H54 (cell line): ENCODE data around the gene BMAL1.

Source experiments
- DNase-seq: peaks from one replicate; pipeline ENCODE4 v3.0.0; 2011; ENCODE audit warnings: low spot score, mixed read lengths; ENCODE audit not compliant: insufficient read length
- FAIRE-seq: peaks from 3 replicates; lab custom pipeline; 2011; peaks lifted over from hg19 to GRCh38; lab: Jason Lieb, UNC
- POLR2A ChIP-seq: IDR thresholded peaks from 2 replicates; pipeline ENCODE4 v1.6.1; 2011; ENCODE audit warnings: low read depth, mild to moderate bottlenecking, low read length

The BMAL1 gene

DNA sequence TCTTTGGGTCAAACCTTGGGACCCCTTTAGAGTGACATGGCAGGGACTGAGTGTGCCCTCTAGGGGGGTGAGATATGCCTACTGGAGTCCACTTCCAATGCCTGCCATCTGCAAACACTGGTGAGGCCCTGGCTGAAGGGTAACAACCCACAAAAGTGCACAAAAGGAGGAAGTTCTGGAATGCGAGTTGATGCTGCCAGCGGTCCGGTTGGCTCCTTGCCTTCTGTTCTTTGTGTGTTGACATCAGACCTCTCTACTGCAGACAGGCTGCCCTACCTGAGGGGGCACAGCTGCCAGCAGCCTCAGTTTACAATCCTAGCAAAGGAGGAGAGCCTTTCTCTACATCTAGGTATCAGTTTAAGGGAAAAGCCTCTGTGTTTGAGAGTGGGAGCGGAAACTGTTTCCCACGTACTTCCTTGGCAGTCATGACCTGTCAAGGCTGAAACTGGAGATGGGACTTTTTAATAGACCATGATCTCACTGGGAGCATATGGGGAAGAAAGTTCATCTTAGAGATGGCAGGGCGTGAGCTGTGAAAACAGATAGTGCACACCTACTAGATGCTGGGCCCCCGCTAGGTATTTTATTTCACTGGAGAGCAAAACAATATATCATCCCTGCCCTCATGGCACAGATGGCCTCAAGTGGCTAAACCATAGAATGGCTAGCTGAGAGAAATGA lies 27.2 kb downstream of the BMAL1 start:
- no peak for TF ChIP-seq POLR2A
- FAIRE-seq (no peak), DNase-seq (no peak)

- FAIRE-seq (no peak), DNase-seq (no peak)
- no peak for TF ChIP-seq POLR2A
Measured at GRCh38 chr11:13308704-13309103, 31.1 kb downstream of the BMAL1 start.

- DNase-seq (no peak), FAIRE-seq (no peak)
- no peak for TF ChIP-seq POLR2A
Measured at GRCh38 chr11:13309156-13309555, 31.6 kb downstream of the BMAL1 start.

GRCh38 chr11:13310443-13310842 lies 32.9 kb downstream of the BMAL1 start:
- FAIRE-seq (no peak), DNase-seq (no peak)
- TF ChIP-seq POLR2A, result no peak

- no peak for TF ChIP-seq POLR2A
- DNase-seq (no peak), FAIRE-seq (no peak)
Measured at GRCh38 chr11:13311570-13311969, 34.0 kb downstream of the BMAL1 start.

GRCh38 chr11:13313005-13313819 lies 35.6 kb downstream of the BMAL1 start:
- DNase-seq, result no peak
- no peak for TF ChIP-seq POLR2A
- no peak for FAIRE-seq

GRCh38 chr11:13314676-13315394 lies 37.2 kb downstream of the BMAL1 start:
- TF ChIP-seq POLR2A, result no peak
- DNase-seq (no peak), FAIRE-seq (no peak)

DNA sequence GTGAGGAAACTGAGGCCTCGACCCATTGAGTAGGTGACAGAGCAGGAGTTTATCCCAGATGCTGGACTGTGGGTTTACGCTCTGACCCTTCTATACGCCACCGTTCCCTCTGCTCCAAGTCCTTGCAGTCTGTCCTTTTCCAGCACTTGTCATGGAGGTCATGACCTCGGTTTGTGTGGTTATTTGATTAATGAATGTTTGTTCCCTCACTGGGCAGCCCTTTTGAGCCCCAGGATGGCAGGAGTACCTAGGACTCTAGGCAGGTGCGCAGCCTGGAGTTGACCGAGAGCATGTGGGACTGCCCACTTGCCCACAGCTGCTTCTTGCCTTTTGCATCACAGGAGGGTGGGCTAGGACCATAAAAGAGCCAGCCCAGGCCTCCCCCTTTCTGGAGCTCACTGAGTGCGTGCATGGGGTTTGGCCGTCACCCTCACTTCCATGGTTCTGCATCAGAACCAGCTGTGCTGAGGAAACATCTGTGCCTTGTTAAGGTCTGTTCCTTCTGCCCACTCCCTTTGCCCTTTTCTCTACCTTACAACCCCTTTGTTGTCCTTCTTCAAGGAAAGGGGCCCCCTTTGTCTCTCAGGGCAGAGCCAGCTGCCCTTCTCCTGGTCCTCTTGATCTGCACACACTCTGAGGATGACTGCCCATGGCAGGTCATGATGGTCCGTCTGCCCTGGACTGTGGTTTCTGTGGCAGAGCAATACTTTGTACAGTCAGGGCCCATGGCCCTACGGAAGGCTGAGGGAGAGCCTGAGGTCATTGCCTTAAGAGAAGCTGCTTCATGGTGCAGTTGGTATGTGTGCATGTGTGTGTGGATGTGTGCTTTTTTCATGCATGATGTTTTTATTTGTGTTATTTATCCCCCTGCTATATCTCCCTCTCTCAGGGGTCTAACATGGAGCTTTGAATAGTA lies 38.2 kb downstream of the BMAL1 start:
- TF ChIP-seq POLR2A, result no peak
- FAIRE-seq (no peak), DNase-seq (no peak)

GRCh38 chr11:13316528-13316961 lies 39.0 kb downstream of the BMAL1 start:
- DNase-seq (peak; percentile 70), FAIRE-seq (no peak)
- TF ChIP-seq POLR2A, result no peak

DNA sequence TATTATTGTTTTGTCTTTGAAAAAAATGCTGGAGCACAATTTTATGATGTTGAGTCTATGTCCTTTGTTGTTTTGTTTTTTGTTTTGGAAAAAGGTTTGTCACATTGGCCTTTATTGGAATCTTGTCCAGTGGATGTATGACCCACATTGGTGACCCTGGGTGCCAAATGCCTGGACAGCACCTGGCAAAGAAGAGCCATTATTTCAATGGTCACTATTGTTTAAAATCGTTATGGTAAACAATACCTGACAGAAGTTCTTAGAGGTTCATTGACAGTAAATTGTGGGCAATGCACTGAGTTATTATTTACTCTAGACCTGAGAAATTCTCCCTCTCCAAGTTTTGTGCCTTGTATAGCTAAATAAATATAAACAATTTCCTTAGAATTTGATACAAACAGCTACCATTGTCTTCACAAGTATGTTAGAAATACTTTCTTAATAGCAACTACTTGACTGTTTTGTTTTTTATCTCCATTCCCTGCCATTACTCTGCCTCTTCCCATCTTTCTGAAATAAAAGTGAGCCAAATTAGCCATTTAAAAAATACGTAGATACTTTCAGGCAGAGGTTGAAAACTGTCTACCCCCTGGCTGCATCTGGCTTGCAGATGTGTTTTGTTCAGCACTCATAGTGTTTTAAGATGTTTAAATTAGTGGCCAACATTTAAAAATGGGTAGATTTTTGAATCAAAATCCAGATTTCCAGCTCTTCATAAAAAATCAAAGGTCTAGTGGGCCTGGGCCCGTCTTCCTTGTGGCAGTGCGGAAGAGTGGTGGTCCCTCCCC lies 39.9 kb downstream of the BMAL1 start:
- TF ChIP-seq POLR2A, result no peak
- FAIRE-seq (no peak), DNase-seq (no peak)

DNA sequence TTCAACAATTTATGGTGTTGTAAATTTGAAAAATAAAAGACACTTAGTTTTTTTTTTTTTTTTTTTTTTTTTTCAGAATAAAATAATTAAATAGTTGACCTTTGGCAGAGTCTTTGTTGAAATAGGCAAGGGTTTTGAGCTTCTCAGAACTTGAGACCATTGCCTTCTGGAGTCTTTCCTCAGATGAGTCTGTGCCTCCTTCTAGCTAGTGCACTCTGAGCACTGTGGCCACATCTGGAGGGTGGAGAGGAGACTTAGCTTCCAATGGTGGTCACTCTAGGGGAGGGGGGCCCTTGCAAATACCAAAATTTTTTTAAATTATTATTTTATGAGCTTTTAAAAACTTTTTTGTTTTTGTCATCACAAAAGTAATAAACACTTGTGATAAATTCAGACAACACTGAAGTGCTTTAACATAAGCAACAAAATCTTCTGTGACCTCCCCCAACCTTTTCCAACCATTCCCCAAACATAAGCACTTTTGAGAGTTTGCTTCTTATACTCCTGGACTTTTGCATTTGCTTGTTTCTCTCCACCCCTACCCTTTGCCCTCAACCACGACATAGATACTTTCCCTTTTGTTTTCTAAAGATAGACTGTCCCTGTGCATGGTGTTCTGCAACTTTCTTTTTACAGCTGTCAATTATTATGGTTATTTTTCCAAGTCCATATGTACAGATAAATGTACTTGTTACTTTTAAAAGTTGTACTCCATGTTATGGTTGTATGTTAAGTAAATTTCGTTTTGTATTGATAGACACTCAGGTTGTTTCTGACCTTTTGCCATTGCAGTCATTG lies 41.1 kb downstream of the BMAL1 start:
- no peak for TF ChIP-seq POLR2A
- DNase-seq (no peak), FAIRE-seq (no peak)

DNA sequence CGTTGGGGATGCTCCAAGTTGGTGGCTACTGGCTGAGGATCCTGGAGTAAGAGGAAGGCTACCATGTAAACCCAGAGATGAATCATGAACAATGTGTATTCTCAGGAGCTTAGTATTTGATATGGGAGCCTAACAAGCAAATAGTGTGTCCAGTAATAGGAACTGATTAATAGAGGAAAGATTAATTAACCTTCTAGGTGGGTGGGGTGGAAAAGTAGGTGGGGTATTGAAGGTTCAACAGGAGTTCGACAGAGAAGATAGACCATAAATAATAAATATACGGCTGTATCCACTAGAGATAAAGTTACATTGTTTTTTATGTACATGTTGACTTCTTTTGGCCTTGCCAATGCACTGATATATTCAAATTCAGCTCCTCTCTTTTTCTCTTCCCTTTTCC lies 43.1 kb downstream of the BMAL1 start:
- FAIRE-seq (no peak), DNase-seq (no peak)
- no peak for TF ChIP-seq POLR2A
